Hindlimb muscle (tissue), 1 donor: ENCODE measurements around the gene DLG4. TPM values are rescaled to one million over a fixed set of nuclear protein-coding genes. Genes with fewer than 3 reads are reported as not detected.
"Not testable (repeated sequence)": the region's sequence is repeated elsewhere in the genome, so short reads cannot be mapped to it uniquely, and the experiment has no call there.

Source experiments
- DNase-seq: peaks from one replicate; pipeline ENCODE4 v3.0.0-alpha.2; 2013
- polyA plus RNA-seq: library from polyadenylated mRNA; unstranded; fragments of 120-200 nt; gene quantifications from one replicate; pipeline ENCODE4 v1.2.1, GENCODE V29; 2013; ENCODE audit not compliant: insufficient read length

The DLG4 gene
- polyA plus RNA-seq, 1 donor: 18.6 TPM

DNA sequence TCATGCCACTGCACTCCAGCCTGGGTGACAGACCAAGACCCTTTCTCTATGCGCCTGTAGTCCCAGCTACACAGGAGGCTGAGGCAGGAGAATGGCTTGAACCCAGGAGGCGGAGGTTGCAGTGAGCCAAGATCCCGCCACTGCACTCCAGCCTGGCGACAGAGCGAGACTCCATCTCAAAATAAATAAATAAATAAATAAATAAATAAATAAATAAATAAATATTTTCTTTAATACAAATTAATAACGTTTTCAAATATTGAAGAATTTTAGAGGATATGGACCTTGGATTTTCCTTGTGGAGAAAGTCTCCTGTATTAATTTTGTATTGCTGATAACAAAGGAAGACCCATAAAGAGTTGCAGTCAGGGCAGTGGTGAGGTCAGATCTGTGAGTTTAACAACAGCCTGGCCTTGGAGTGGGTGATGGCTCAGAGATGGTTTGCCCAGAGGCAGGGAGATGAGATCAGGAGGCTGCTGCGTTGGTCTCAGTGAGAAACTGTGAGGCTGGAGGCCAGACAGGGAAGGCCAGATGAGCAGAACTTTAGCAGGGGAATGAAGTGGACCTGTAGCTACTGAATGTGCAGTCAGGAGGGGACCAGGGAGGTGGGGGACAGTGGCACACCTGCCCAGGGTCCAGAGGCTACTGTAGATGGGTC is 36.1 kb downstream of the DLG4 start:
- no peak for DNase-seq

DNA sequence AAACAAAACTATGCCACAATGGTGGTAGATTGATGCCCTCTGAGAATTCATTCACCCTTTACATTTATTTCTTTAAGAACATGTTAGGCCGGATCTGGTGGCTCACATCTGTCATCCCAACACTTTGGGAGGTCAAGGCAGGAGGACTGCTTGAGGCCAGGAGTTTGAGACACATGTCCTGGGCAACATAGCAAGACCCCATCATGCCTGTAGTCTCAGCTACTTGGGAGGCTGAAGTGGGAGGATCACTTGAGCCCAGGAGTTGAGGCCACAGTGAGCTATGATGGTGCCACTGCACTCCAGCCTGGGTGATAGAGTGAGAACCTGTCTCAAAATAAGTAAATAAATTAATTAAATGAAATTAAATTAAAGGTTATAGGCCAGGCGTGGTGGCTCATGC is 37.5 kb downstream of the DLG4 start:
- DNase-seq: not testable (repeated sequence)

DNA sequence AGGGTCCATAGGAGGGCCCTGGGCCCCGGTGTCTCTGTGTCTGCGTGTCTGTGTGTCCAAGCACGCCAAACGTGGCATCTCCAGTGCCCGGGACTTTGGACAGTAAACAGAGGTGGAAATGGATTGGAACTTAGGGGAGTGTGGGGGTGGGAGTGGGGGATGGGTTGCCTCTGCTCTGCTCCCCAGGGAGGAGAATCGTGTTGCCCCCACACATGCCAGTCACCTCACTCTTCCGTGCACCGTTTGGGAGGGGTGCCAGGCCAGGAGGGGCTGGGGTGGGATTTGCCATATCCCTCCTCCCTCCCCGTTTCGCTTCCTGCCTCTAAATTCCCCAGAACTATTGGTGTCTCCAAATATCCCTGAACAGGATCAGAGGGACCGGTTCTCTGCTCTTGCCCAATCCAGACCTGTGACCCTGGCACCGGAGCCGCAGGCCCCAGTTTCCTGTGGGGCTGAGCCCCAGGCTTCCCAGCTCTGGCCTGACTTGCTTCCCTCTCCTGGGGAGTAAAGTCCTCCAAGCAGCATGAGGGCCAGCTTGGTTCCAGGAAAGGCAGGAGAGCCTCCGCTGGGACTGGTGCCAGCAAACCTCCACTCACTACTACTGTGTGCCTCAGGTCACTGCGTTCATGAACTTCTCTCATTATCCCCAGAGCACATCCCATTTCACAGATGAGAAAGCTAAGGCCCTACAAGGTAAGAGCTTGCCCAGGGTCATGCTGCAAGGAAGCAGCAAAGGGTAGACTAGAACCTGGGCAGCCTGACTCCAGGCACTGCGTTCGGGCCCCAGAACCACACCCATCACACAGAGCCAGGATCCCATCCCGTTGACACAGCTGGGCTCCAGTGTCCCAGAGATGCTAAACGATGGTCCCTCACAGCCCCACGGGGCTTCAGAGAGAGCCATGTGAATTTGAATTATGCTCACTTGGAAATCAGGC is 40.0 kb downstream of the DLG4 start, which contains the start of gene ASGR1:
Gene ASGR1, minus strand, starts transcription at position 54 of the 938 bp plus-strand sequence. CDS start 807 bp downstream, outside the sequence.
- DNase-seq: no peak

DNA sequence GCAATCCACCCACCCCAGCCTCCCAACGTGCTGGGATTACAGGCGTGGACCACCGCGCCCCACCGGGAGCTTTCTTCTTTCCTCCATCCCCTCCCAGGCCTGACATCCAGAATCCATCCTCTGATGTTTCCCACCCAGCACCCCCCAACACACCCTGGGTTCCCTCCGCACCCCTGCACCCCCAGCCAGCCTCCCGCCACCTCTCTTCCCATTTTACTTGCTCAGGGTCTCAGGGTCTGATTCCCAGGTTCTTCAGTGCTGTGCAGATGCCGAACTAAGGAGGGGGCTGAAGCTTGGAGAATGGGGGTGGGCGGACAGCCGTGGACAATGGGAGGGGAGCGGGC is 40.7 kb downstream of the DLG4 start:
- DNase-seq: no peak

DNA sequence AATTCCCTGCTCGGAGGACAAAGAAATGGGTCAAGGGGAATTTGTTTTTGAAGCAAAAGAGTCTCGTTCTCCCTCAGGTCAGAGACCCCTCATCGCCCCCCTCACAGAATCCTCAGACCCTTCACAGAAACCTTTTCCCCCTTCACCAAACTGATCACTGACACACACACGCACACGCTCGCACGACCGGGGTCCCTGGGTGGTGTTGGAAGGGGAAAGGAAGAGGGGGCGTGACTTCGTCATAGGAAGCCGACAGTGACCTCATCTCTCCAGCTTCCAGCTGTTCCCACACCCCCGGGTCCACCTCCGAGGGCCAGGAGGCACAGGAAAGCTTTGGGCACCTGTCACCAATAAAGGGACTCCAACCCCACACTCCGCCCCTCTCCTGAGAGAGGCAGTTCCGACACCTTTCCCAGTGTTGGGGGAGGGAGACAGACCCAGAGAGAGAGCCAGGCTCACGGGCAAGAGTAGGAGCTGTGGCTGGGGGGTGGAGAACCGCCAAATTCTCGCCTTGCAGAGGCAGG is 41.6 kb downstream of the DLG4 start:
- DNase-seq: peak; percentile 38

DNA sequence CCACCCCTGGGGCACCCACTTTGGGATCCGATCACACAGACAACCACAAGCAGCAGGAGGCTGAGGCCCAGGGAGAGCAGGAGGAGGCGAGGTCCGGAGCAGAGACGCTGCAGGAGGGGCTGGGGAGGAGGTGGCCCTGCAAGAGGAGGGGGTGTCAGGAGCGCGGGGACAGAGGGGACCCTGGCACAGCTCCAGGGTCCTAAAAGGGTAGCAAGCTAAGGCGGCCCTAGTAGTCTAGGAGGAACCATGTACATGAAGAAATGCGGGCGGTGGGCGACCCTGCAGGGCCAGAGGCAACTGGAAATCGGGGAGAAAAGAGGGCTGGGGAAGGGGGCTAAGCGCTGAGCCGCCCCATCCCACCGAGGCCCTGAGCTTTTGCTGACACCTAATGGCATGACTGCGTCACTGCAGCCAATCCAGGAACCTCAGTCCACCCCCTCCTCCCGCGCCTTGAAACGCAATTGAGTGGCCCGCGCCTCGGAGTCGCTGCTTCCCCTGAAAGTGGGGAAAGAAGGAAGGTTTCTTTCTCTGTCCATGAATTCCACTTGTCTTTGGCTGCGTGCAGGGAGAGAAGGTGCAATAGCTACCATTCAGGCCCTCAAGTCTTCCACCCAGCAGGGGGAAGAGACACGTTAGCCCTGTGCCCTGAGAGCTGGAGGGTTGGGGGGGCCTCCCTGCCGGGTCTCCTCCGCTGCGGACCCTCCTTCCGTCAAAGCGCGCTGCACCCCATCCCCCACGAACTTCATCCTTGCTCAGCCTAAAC is 42.3 kb downstream of the DLG4 start:
- DNase-seq: peak; percentile 76

DNA sequence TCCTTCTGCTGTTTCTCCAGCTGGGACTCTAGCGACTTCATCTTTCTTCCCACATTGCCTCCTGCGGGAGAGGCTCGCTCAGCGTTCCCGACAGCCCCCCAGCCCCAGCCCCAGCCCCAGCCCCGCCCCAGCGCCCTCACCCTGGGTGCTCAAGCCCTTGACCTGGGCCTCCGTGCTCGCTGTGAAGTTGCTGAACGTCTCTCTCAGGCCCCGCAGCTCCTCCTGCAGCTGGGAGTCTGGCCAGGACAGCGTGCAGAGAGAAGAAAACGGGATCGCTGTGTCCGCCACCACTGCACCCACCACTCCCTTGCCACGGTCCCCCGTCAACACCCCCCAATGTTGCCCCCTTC is 42.8 kb downstream of the DLG4 start:
- DNase-seq: peak; percentile 21

DNA sequence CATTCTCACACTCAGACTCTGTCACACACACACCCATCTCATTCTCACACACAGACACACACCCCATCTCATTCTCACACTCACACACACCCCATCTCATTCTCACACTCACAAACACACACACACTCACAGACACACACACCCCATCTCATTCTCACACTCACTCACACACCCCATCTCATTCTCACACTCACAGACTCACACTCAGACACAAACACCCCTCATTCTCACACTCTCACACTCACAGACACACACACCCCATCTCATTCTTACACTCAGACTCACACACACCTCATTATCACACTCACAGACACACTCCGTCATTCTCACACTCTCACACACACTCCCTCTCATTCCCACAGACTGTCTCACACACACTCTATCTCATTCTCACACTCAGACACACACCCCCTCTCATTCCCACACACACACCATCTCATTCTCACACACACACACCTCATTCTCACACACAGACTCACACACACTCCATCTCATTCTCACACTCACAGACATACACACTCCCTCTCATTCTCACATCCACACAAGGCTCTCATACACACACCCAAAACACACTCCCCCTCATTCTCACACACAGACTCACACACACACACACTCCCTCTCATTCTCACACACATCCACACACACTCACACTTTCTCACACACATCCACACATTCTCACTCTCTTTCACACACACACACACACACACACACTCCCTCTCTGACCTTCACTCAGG is 43.4 kb downstream of the DLG4 start:
- DNase-seq: no peak

DNA sequence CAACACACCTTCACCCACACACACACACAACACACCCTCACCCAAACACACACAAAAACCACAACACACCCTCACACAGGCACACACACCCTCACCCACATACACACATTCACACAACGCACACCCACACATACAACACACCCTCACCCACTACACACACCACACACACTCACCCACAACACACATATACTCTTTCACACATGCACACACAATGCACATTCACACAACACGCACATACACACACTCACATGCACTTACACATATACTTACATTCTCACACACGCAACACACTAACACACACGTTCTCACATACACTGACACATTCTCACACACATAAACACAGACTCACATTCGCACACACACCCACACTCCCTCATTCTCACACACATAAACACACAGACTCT is 44.3 kb downstream of the DLG4 start:
- no peak for DNase-seq

DNA sequence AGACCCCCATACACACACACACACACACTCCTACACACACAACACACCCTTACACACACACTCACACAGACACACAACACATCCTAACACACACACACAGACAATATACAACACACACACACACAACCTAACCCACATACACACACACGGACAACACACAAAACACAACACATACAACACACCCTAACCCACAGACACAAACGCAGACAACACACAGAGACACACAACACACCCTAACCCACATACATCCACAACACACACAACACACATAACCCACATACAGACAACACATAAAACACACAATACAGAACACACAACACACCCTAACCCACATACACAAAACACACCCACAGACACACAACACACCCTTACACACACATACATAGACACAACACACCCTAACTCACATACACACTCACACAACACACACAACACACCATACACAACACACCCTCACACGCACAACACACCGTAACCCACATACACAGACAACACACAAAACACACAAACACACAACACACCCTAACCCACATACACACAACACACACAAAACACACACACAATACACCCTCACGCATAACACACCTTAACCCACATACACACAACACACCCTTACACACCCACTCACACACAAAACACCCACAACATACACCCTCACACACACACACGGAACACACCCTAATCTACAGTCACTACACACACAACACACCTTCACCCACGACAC is 44.9 kb downstream of the DLG4 start:
- DNase-seq: no peak

DNA sequence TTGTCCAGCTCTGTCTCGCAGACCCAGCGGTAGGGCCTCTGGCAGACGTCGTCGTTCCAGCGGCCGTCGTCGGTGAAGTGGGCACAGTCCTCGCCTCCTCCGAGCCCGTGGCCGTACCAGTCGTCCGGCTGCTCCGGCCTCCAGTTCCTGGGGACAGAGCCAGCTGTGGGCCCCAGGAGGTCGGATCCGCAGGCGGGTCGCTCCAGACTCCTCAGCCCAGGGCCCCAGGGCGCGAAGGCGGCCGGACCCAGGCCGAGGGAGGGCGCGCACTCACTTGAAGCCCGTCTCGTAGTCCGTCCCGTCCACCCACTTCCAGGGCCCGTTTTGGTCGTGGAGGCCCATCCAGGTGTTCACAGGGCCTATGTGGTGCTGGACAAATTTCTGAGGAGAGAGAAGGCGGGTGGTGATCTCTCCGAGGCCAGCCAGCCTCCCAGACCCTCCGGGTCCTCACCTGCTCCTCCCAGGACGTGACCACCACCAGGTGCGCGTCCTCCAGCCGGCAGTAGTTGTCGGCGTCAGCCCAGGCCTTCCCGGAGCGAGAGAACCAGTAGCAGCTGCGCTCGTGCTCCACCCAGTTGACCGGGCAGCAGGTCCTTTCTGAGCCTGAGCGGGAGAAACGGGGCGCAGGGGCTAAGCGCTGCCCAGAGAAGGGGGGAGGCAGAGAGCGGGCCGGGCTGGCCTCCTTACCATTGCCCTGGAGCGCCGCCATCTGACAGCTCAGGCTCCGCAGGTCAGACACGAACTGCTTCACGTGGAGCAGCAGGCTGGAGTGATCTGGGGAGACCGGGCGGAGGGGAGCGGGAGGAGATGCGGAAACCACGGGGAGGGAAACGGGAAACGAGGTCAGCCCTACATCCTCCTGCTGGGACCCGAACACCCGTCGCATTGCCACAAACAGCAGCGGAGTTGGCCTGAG is 45.7 kb downstream of the DLG4 start:
- peak; percentile 46 for DNase-seq

DNA sequence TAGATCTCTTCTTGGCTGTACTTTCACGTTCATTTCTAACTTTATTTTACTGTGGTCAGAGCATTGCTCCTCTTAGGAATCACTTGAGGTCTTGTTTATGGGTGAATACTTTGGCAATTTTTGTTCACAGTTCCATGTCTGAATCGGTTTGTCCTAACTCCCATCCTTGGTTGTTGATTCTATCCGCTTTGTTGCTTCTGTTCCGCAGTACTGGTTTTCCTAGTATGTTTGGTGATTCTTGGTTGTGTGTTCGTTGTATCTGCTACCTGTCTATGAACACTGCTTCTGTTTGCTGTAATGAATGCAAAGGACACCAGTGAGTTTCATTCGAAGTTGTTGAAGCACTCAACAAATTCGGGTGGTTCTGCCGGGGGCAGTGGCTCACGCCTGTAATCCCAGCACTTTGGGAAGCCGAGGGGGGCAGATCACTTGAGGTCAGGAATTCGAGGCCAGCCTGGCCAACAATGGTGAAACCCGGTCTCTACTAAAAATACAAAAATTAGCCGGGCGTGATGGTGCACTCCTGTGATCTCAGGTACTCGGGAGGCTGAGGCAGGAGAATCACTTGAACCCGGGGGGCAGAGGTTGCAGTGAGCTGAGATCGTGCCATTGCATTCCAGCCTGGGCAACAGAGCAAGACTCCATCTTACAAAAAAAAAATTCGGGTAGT is 47.0 kb downstream of the DLG4 start:
- not testable (repeated sequence) for DNase-seq

DNA sequence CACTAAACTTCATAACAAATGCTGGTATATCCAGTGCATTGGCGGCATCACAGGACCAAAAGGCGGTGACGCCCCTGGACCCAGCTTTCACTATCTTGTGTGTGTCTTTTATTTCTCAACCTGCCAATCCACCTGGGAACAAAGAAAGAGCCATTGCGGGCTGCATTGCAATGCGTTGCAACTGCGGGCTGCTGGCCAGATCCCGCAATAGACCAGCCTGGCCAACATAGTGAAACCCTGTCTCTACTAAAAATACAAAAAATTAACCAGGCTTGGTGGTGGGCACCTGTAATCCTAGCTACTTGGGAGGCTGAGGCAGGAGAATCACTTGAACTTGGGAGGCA is 50.1 kb downstream of the DLG4 start:
- DNase-seq: not testable (repeated sequence)

DNA sequence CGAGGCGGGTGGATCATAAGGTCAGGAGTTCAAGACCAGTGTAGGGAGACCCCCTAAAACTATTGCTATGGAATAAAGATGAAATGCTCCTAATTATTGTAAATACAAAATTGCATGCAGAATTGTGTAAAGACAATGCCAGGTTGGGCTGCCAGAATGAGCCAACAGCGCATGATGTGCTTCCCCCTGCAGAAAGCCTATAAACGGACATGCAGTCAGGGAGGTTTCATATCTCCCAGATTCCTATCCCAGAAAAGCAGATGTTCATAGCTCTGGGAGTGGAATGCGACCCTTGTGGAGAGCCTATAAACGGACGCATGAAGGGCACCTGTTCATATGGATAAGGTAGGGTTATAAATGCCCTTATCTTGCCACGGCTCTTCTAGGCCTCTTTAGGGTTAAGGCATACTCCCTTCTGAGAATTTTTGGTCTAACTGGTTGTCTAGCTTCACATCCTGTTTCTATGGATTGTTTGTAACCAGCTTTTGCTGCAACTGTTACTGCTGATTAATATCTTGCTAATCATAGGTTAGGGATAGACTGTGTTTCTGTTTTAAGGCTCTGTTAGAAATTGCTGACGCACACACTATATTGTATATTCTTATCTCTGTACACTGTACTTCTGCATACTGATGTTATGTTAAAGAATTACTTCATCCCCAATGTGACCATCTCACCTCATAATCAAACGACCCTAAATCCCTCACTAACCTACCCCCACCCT is 50.6 kb downstream of the DLG4 start:
- DNase-seq: not testable (repeated sequence)

DNA sequence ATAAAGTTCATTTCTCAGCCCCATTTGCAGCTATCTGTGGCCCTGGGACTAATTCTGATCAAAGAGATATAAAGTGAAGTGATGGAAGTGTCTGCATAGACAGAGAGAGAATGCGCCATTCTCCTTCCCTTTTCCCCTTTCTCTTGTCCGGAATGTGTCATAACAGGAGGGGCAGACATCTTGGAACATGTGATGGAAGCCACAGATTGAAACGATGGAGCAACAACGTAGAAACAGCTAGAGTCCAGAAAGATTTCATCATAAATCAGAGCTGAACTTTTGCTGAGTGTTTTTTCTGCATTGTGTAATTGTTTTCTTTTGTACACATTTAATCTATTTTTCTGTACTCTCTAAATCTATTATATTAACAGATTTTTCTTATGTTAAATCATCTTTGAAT is 51.8 kb downstream of the DLG4 start:
- no peak for DNase-seq

DNA sequence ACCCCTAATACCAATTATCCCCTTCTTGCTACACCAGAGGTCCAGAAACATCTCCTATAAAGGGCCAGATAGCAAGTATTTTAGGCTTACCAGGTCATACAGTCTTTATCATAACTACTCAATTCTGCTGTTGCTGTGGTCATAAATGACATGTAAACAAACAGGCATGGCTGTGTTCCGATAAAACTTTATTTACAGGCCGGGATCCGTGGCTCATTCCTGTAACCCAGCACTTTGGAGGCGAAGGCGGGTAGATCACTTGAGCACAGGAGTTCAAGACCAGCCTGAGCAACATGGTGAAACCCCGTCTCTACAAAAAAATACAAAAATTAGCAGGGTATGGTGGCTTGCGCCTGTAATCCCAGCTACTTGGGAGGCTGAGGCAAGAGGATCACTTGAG is 52.8 kb downstream of the DLG4 start:
- DNase-seq: no peak

DNA sequence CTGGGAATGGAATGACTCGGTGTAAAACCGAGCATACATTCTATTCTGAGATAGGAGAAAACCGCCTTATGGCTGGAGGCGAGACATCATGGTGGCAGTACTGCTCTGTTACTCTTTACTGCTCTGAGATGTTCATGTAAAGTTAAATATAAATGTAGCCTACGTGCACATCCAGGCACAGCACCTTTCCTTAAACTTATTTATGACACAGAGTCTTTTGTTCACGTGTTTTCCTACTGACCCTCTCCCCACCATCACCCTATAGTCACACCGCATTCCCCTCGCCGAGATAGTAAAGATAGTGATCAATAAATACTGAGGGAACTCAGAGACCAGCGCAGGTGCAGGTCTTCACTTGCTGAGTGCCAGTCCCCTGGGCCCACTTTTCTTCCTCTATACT is 60.1 kb downstream of the DLG4 start:
- DNase-seq: not testable (repeated sequence)

DNA sequence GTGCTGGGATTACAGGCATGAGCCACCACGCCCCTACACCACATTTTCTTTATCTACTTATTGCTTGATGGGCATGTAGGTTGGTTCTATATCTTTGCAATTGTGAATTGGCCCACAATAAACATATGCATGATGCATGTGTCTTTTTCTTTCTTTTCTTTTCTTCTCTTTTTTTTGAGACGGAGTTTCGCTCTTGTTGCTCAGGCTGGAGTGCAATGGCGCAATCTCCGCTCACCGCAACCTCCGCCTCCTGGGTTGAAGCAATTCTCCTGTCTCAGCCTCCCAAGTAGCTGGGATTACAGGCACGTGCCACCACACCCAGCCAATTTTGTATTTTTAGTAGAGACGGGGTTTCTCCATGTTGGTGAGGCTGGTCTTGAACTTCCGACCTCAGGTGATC is 61.2 kb downstream of the DLG4 start:
- DNase-seq: not testable (repeated sequence)

DNA sequence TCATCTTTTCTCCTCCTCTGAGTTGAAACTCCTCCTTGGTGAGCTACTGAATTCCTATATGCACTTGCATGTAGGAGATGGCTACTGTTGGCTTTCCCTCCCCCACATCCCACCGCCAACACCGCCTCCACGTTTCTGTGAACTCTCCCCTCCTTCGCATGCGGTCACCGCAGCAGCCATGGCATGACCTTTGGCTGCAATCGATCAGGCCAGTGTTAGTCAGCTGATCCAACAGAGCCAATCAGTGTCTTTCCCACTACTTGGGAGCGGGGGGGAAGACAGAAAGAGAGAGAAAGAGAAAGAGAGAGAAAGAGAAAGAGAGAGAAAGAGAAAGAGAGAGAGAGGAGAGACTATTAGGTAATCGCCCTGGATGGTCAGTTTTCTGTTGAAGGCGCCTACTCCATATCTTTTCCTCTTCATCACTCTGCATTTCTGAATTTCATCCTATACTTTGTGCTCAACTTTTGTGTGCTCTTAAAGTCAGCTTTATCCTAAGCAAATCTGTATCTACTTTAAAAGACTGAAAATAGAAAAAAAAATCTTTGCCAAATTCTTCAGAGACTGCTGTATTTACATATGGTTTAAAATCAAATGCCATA is 63.2 kb downstream of the DLG4 start:
- DNase-seq: no peak
